Measurements from ENCODE around the gene SEPTIN7.

Gene SEPTIN7

GRCh38 chr7:35792472-35792871 is 8.4 kb upstream of the SEPTIN7 start:
- no peak for DNase-seq

GRCh38 chr7:35792873-35793489 is 7.9 kb upstream of the SEPTIN7 start:
- DNase-seq: no peak

GRCh38 chr7:35797311-35797710 is 3.5 kb upstream of the SEPTIN7 start:
- no peak for DNase-seq

GRCh38 chr7:35799846-35800717 is 775 bp upstream of the SEPTIN7 start:
- DNase-seq: peak; percentile 94

GRCh38 chr7:35801392-35802101 is 690 bp downstream of the SEPTIN7 start:
- peak; percentile 79 for DNase-seq

DNA sequence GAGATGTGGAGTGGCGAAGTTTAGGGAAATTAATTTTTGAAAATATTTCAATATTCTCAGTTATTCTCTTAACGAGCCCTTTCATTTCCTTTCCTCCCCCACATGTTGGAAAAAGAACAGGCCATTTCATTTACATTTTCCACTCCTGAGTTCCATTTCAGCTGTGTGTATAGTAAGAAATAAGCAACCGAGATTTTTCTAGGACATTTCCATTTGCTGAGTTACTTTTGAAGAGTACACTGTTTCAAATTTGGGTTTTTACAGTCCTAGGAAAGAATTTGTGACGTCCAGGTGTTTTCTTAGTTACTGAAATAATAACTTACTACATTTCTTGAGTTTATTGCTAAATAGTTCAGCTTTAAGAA is 1.2 kb downstream of the SEPTIN7 start:
- no peak for DNase-seq

DNA sequence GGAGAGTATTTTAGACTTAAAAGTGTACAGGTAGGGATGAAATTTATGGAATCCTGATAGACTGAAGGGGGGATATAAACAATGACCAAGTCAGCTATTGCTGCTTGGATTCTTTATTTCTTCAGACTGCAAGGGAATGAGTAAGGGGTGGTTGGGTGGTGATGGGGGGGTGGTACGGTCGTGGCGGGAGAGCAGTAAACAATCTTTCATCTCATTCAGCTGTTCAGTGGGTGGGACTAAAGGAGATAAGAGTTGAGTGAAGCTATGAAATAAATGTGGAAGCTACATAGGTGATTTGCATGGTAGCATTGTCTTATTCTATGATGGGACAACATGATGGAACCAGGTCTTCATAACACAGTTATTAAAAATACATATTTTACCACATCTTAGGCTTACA is 1.8 kb downstream of the SEPTIN7 start:
- no peak for DNase-seq

- DNase-seq: no peak
These were observed 3.5 kb downstream of the SEPTIN7 start for GRCh38 chr7:35804231-35804970.

DNA sequence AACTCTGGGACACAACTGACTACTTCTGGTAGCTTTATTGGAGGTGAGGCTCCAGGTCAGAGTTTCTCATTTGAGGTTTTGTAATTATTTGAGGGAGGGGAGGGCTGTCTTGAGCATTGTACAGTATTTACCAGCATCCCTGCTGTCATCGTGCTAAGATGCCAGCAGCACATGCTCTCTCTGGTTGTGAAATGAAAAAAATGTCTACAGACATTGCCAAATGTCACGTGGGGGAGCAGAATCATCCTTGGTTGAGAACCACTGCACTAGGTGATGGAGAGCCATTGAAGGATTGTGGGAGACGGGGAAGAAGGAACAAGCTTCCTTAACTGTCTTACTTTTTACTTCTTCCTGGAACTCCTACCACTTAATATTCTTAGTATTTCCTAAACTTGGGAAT is 5.0 kb downstream of the SEPTIN7 start:
- no peak for DNase-seq

GRCh38 chr7:35816514-35816913 is 15.7 kb downstream of the SEPTIN7 start:
- no peak for DNase-seq

GRCh38 chr7:35817181-35817580 is 16.3 kb downstream of the SEPTIN7 start:
- DNase-seq: no peak

DNA sequence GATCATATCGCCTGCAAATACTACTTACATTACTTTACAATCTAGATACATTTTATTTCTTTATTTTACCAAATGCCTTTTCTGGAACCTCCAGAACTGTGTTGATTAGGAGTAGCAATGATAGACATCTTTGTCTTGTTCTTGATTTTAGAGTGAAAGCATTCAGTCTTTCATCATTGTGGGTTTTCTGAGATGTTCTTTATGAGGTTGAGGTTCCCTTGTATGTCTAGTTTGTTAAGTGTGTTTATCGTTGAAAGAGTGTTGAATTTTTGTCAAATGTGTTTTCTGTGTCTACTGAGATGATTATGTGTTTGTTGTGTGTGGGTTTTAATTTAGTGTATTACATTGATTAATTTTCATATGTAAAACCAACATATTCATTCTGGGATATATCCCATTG is 17.1 kb downstream of the SEPTIN7 start:
- no peak for DNase-seq

GRCh38 chr7:35818513-35818912 is 17.7 kb downstream of the SEPTIN7 start:
- no peak for DNase-seq

DNA sequence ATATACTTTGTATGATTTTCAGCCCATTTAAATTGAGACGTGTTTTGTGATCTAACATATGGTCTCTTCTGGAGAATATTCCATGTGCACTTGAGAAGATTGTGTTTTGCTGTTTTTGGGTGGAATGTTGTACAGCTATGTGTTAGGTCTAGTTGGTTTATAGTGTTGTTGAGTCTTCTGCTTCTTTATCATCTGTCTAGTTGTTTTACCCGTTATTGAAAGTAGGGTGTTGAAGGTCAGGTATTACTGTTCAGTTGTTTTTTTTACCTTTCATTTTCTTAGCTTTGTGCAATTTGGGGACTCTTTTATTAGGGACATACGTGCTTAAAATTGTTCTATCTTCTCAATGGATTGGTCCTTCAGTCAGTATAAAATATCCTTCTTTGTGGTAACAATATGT is 18.5 kb downstream of the SEPTIN7 start:
- DNase-seq: no peak

- DNase-seq: no peak
These were observed 19.3 kb downstream of the SEPTIN7 start for GRCh38 chr7:35819954-35820703.

DNA sequence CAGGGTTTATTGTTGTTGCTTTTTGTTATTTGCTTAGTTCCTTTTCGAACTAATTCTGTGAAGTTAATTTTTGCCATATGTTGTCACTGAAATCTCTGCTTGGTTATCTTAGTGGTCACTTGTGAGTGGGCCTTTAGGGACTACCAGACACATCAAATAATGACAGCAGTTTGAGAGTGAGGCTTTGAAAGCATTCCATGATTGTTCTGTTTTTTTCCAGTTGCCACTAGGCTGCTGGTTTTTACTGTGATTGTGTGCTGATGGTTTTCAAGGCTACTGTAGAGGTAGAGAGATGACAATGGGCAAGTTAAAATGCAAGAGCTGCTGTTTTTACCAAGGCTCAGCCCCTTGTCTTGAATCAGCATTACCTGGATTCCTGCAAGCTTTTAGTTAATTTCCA is 20.0 kb downstream of the SEPTIN7 start:
- no peak for DNase-seq

GRCh38 chr7:35823440-35823839 is 22.6 kb downstream of the SEPTIN7 start:
- DNase-seq: peak; percentile 40

- DNase-seq: no peak
These were observed 25.1 kb downstream of the SEPTIN7 start for GRCh38 chr7:35825974-35826373.

- DNase-seq: no peak
These were observed 25.9 kb downstream of the SEPTIN7 start for GRCh38 chr7:35826751-35827150.

DNA sequence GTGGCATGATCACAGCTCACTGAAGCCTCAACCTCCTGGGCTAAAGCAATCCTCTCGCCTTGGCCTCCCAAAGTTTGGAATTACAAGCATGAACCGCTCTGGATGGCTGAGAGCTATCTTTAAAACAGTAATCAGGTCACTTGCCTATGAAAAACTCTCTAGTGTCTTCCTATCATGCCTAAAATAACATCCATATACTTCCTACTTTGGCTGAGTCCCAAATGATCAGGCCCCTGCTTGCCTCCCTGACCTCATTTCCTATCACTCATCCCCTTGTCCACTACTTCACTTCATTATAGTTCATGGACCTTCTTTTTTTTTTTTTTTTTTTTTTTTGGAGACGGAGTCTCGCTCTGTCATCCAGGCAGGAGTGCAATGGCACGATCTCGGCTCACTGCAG is 28.0 kb downstream of the SEPTIN7 start:
- DNase-seq: no peak

- DNase-seq: no peak
These were observed 30.4 kb downstream of the SEPTIN7 start for GRCh38 chr7:35831208-35831607.
